HepG2 (cell line): Measurements from ENCODE around the gene TMEM221. TPM values are rescaled to one million over a fixed set of nuclear protein-coding genes. Genes with fewer than 3 reads are reported as not detected.

Experiments
- CHD4 ChIP-seq: fragments of 200-600 bp; sonication (generic); IDR thresholded peaks from 2 replicates; pipeline ENCODE4 v1.7.0; 2017; ENCODE audit warnings: mild to moderate bottlenecking, low read length, borderline replicate concordance
- ETV5 ChIP-seq: IDR thresholded peaks from 2 replicates; pipeline ENCODE4 v1.6.1; 2018; ENCODE audit warnings: missing biosample characterization, missing genetic modification reagents, inconsistent platforms, borderline replicate concordance
- FOXJ3 ChIP-seq: sonication (generic); formaldehyde crosslinking; IDR thresholded peaks from 2 replicates; pipeline ENCODE4 v1.4.0; 2020; ENCODE audit warnings: missing genetic modification reagents, mild to moderate bottlenecking, borderline replicate concordance
- FOXP1 ChIP-seq, 2 experiments: fragments of 450-650 bp in 1 of 2; IDR thresholded peaks; 2 replicates each; pipeline ENCODE4 v1.6.1; 2017 to 2018; ENCODE audit warnings: antibody characterized with exemption in 1 of 2
- GTF3A ChIP-seq: sonication (generic); formaldehyde crosslinking; conservative IDR thresholded peaks from 2 replicates; pipeline ENCODE4 v1.4.0; 2020; ENCODE audit warnings: mild to moderate bottlenecking, missing genetic modification reagents
- HNF4A ChIP-seq: sonication (generic); formaldehyde crosslinking; IDR thresholded peaks from 2 replicates; pipeline ENCODE4 v1.4.0; 2020; ENCODE audit warnings: missing genetic modification reagents
- JUND ChIP-seq: sonication (generic); formaldehyde crosslinking; IDR thresholded peaks from 2 replicates; pipeline ENCODE4 v1.8.0; 2022; ENCODE audit warnings: mild to moderate bottlenecking, missing genetic modification reagents
- KDM1A ChIP-seq: IDR thresholded peaks from 2 replicates; pipeline ENCODE4 v1.6.1; 2016; ENCODE audit warnings: missing compliant biosample characterization
- KMT2B ChIP-seq: IDR thresholded peaks from 2 replicates; pipeline ENCODE4 v1.6.1; 2016; ENCODE audit warnings: missing genetic modification reagents, missing compliant biosample characterization
- MLX ChIP-seq: IDR thresholded peaks from 2 replicates; pipeline ENCODE4 v1.6.1; 2016
- MTF1 ChIP-seq: sonication (generic); formaldehyde crosslinking; IDR thresholded peaks from 2 replicates; pipeline ENCODE4 v1.5.0; 2020; ENCODE audit warnings: missing genetic modification reagents
- NFE2L1 ChIP-seq: sonication (generic); formaldehyde crosslinking; IDR thresholded peaks from 2 replicates; pipeline ENCODE4 v1.4.0; 2020; ENCODE audit warnings: missing genetic modification reagents, mild to moderate bottlenecking, borderline replicate concordance
- NKX3-1 ChIP-seq: sonication (generic); formaldehyde crosslinking; IDR thresholded peaks from 2 replicates; pipeline ENCODE4 v1.5.0; 2020; ENCODE audit warnings: missing genetic modification reagents
- PHF8 ChIP-seq: sonication (generic); formaldehyde crosslinking; IDR thresholded peaks from 2 replicates; pipeline ENCODE4 v1.5.0; 2020; ENCODE audit warnings: missing genetic modification reagents
- RFX1 ChIP-seq: fragments of 450-650 bp; IDR thresholded peaks from 2 replicates; pipeline ENCODE4 v1.6.1; 2017
- SAP130 ChIP-seq: IDR thresholded peaks from 2 replicates; pipeline ENCODE4 v1.6.1; 2016; ENCODE audit warnings: low read depth
- SRSF9 ChIP-seq: fragments of 200-400 bp; formaldehyde crosslinking; IDR thresholded peaks from 2 replicates; pipeline ENCODE4 v1.6.1; 2018; ENCODE audit warnings: borderline replicate concordance, mild to moderate bottlenecking, low read depth, low read length; ENCODE audit not compliant: insufficient read depth, poor library complexity, severe bottlenecking
- TOE1 ChIP-seq: sonication (generic); formaldehyde crosslinking; IDR thresholded peaks from 2 replicates; pipeline ENCODE4 v1.4.0; 2020; ENCODE audit warnings: mild to moderate bottlenecking, missing genetic modification reagents
- ZFP41 ChIP-seq: sonication (generic); formaldehyde crosslinking; IDR thresholded peaks from 2 replicates; pipeline ENCODE4 v1.4.0; 2020; ENCODE audit warnings: mild to moderate bottlenecking, missing genetic modification reagents, borderline replicate concordance
- ZNF17 ChIP-seq: sonication (generic); formaldehyde crosslinking; IDR thresholded peaks from 2 replicates; pipeline ENCODE4 v1.5.0; 2020; ENCODE audit warnings: mild to moderate bottlenecking, missing genetic modification reagents
- ZNF256 ChIP-seq: sonication (generic); formaldehyde crosslinking; conservative IDR thresholded peaks from 2 replicates; pipeline ENCODE4 v1.4.0; 2020; ENCODE audit warnings: missing genetic modification reagents
- ZNF430 ChIP-seq: sonication (generic); formaldehyde crosslinking; IDR thresholded peaks from 2 replicates; pipeline ENCODE4 v1.9.0; 2021; ENCODE audit warnings: mild to moderate bottlenecking, missing genetic modification reagents
- ZNF44 ChIP-seq: sonication (generic); formaldehyde crosslinking; IDR thresholded peaks from 2 replicates; pipeline ENCODE4 v1.5.1; 2020; ENCODE audit warnings: mild to moderate bottlenecking, missing genetic modification reagents
- ZNF484 ChIP-seq: sonication (generic); formaldehyde crosslinking; IDR thresholded peaks from 2 replicates; pipeline ENCODE4 v1.5.1; 2020; ENCODE audit warnings: mild to moderate bottlenecking, low read depth, missing genetic modification reagents, borderline replicate concordance
- ZNF605 ChIP-seq: sonication (generic); formaldehyde crosslinking; IDR thresholded peaks from 2 replicates; pipeline ENCODE4 v1.8.0; 2022; ENCODE audit warnings: mild to moderate bottlenecking, missing genetic modification reagents
- ZNF749 ChIP-seq: sonication (generic); formaldehyde crosslinking; IDR thresholded peaks from 2 replicates; pipeline ENCODE4 v1.8.0; 2022; ENCODE audit warnings: mild to moderate bottlenecking, missing genetic modification reagents, moderate library complexity, borderline replicate concordance
- ZNF782 ChIP-seq: sonication (generic); formaldehyde crosslinking; IDR thresholded peaks from 2 replicates; pipeline ENCODE4 v1.4.0; 2020; ENCODE audit warnings: missing genetic modification reagents, mild to moderate bottlenecking, borderline replicate concordance
- polyA plus RNA-seq, 8 experiments: library from polyadenylated mRNA; depleted of rRNA in 3 of 8; stranded (reverse) in 7 of 8; unstranded in 1 of 8; fragments of >200 nt; fragmentation: Illumina TruSeq in 4 of 8; extraction: Trizol in 4 of 8; gene quantifications; 2 replicates each; pipeline versions ENCODE4 v1.2.1 to v1.2.3, GENCODE V29; 2011 to 2016; ENCODE audit warnings: low read depth in 4 of 8, missing spikeins in 1 of 8, mixed read lengths in 1 of 8; ENCODE audit not compliant: insufficient read depth in 1 of 8
- total RNA-seq, 5 experiments: library from RNA; depleted of rRNA; stranded (reverse); fragments of >200 nt; fragmentation: Illumina TruSeq; extraction: Trizol; gene quantifications; 2 replicates each; pipeline ENCODE4 v1.2.3, GENCODE V29; 2016; ENCODE audit warnings: low read depth in 1 of 5
- TF ChIP-seq, protein P1 (sequence below): sonication (generic); formaldehyde crosslinking; IDR thresholded peaks from 2 replicates; pipeline ENCODE4 v1.5.1; 2020; ENCODE audit warnings: mild to moderate bottlenecking, moderate library complexity, missing genetic modification reagents
- TF ChIP-seq, protein P2 (sequence below): sonication (generic); formaldehyde crosslinking; IDR thresholded peaks from 2 replicates; pipeline ENCODE4 v1.9.0; 2021; ENCODE audit warnings: missing genetic modification reagents, borderline replicate concordance

Gene TMEM221
- total and polyA plus RNA-seq, 2 of the 13 experiments (the other 11 are each of a cell fraction or from before 2014, with no cell fraction given): 0.33 to 0.77 TPM

GRCh38 chr19:17390665-17391370 is 57.6 kb downstream of the TMEM221 start (continued):
- TF ChIP-seq JUND (CRISPR knock-in tag): no peak
- TF ChIP-seq ZNF484 (CRISPR knock-in tag): no peak
- TF ChIP-seq NFE2L1 (CRISPR knock-in tag): no peak
- no peak for TF ChIP-seq ZNF605 (CRISPR knock-in tag)
- no peak for TF ChIP-seq MTF1 (CRISPR knock-in tag)
- TF ChIP-seq HNF4A (CRISPR knock-in tag): no peak
- no peak for TF ChIP-seq ZNF17 (CRISPR knock-in tag)
- no peak for TF ChIP-seq ZNF782 (CRISPR knock-in tag)
- TF ChIP-seq ETV5 (CRISPR knock-in tag): 0 out of 2 replicates have a peak, but pooled peaks have one; percentile 15
- no peak for TF ChIP-seq ZFP41
- no peak for TF ChIP-seq KMT2B (CRISPR knock-in tag)
- TF ChIP-seq ZNF430 (CRISPR knock-in tag): no peak
- TF ChIP-seq, protein P1, sequence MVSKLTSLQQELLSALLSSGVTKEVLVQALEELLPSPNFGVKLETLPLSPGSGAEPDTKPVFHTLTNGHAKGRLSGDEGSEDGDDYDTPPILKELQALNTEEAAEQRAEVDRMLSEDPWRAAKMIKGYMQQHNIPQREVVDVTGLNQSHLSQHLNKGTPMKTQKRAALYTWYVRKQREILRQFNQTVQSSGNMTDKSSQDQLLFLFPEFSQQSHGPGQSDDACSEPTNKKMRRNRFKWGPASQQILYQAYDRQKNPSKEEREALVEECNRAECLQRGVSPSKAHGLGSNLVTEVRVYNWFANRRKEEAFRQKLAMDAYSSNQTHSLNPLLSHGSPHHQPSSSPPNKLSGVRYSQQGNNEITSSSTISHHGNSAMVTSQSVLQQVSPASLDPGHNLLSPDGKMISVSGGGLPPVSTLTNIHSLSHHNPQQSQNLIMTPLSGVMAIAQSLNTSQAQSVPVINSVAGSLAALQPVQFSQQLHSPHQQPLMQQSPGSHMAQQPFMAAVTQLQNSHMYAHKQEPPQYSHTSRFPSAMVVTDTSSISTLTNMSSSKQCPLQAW: no peak
- TF ChIP-seq FOXJ3 (CRISPR knock-in tag): no peak
- TF ChIP-seq NKX3-1 (CRISPR knock-in tag): no peak
- TF ChIP-seq SAP130 (CRISPR knock-in tag): peak; percentile 79
- TF ChIP-seq MLX (CRISPR knock-in tag): no peak
- no peak for TF ChIP-seq GTF3A
- TF ChIP-seq CHD4: no peak
- no peak for TF ChIP-seq ZNF44 (CRISPR knock-in tag)
- no peak for TF ChIP-seq SRSF9
- TF ChIP-seq FOXP1 (IDR thresholded peaks at IDR 0.05): no peak
- TF ChIP-seq FOXP1 (CRISPR knock-in tag; IDR thresholded peaks at IDR 0.05): no peak
- no peak for TF ChIP-seq ZNF256
- TF ChIP-seq RFX1: no peak
- no peak for TF ChIP-seq KDM1A (CRISPR knock-in tag)
- TF ChIP-seq PHF8: no peak
- no peak for TF ChIP-seq ZNF749 (CRISPR knock-in tag)
- TF ChIP-seq TOE1 (CRISPR knock-in tag): no peak
- TF ChIP-seq, protein P2, sequence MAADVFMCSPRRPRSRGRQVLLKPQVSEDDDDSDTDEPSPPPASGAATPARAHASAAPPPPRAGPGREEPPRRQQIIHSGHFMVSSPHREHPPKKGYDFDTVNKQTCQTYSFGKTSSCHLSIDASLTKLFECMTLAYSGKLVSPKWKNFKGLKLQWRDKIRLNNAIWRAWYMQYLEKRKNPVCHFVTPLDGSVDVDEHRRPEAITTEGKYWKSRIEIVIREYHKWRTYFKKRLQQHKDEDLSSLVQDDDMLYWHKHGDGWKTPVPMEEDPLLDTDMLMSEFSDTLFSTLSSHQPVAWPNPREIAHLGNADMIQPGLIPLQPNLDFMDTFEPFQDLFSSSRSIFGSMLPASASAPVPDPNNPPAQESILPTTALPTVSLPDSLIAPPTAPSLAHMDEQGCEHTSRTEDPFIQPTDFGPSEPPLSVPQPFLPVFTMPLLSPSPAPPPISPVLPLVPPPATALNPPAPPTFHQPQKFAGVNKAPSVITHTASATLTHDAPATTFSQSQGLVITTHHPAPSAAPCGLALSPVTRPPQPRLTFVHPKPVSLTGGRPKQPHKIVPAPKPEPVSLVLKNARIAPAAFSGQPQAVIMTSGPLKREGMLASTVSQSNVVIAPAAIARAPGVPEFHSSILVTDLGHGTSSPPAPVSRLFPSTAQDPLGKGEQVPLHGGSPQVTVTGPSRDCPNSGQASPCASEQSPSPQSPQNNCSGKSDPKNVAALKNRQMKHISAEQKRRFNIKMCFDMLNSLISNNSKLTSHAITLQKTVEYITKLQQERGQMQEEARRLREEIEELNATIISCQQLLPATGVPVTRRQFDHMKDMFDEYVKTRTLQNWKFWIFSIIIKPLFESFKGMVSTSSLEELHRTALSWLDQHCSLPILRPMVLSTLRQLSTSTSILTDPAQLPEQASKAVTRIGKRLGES: no peak
